ENCODE data around the gene PTN. TPM values are rescaled to one million over a fixed set of nuclear protein-coding genes. Genes with fewer than 3 reads are reported as not detected.

The PTN gene
- total RNA-seq, 1 donor from 2014 or later = 228 TPM

GRCh38 chr7:137287651-137288258 is 55.8 kb downstream of the PTN start:
- Mint-ChIP-seq H3K36me3 (ENCODE audit: low read depth) (peaks cover 53% of the 10 kb centered on the region), H3K4me1 (peaks cover 42% of the 10 kb centered on the region), H3K9me3 (peaks cover 11% of the 10 kb centered on the region), H3K27ac (ENCODE audit: unreplicated experiment) (no peak overlapping the region), H3K4me3 (no peak overlapping the region), H3K27me3 (ENCODE audit: low read depth) (no peaks in the 10 kb centered on the region)
- TF ChIP-seq CTCF (conservative IDR thresholded peaks at IDR 0.05) = peak; percentile 59
- no peak for DNase-seq (ENCODE audit: low read depth, low spot score)

GRCh38 chr7:137283153-137283552 is 60.4 kb downstream of the PTN start:
- Mint-ChIP-seq H3K36me3 (ENCODE audit: low read depth) (peaks cover 28% of the 10 kb centered on the region), H3K27ac (ENCODE audit: unreplicated experiment) (no peak overlapping the region), H3K4me1 (peaks cover 40% of the 10 kb centered on the region), H3K27me3 (ENCODE audit: low read depth) (no peaks in the 10 kb centered on the region), H3K4me3 (no peak overlapping the region), H3K9me3 (peaks cover 7% of the 10 kb centered on the region)
- no peak for TF ChIP-seq CTCF (conservative IDR thresholded peaks at IDR 0.05)
- no peak for DNase-seq (ENCODE audit: low read depth, low spot score)

- peaks cover 40% of the 10 kb centered on the region for H3K4me1 Mint-ChIP-seq
Observed at GRCh38 chr7:137282043-137282442, 61.5 kb downstream of the PTN start.

GRCh38 chr7:137276189-137276588 is 67.3 kb downstream of the PTN start:
- no peak for TF ChIP-seq CTCF (conservative IDR thresholded peaks at IDR 0.05)

More at GRCh38 chr7:137282043-137282442, 61.5 kb downstream of the PTN start:
- DNase-seq (ENCODE audit: low read depth, low spot score) = no peak
- Mint-ChIP-seq H3K4me3 (no peak overlapping the region), H3K27me3 (ENCODE audit: low read depth) (no peaks in the 10 kb centered on the region), H3K9me3 (peaks cover 4% of the 10 kb centered on the region), H3K36me3 (ENCODE audit: low read depth) (peaks cover 23% of the 10 kb centered on the region), H3K27ac (ENCODE audit: unreplicated experiment) (no peak overlapping the region)
- TF ChIP-seq CTCF (conservative IDR thresholded peaks at IDR 0.05) = no peak

GRCh38 chr7:137272249-137272648 is 71.3 kb downstream of the PTN start:
- no peak for TF ChIP-seq CTCF (conservative IDR thresholded peaks at IDR 0.05)
- H3K4me1 Mint-ChIP-seq = peaks cover 39% of the 10 kb centered on the region
- H3K4me3 Mint-ChIP-seq = no peak overlapping the region
- H3K36me3 Mint-ChIP-seq (ENCODE audit: low read depth) = peaks cover 27% of the 10 kb centered on the region
- H3K27me3 Mint-ChIP-seq (ENCODE audit: low read depth) = no peaks in the 10 kb centered on the region
- H3K9me3 Mint-ChIP-seq = no peaks in the 10 kb centered on the region
- no peak overlapping the region for H3K27ac Mint-ChIP-seq (ENCODE audit: unreplicated experiment)
- DNase-seq (ENCODE audit: low read depth, low spot score) = no peak

More at GRCh38 chr7:137276189-137276588, 67.3 kb downstream of the PTN start:
- no peak for DNase-seq (ENCODE audit: low read depth, low spot score)
- Mint-ChIP-seq H3K36me3 (ENCODE audit: low read depth) (peaks cover 9% of the 10 kb centered on the region), H3K9me3 (peaks cover 2% of the 10 kb centered on the region), H3K27me3 (ENCODE audit: low read depth) (no peaks in the 10 kb centered on the region), H3K27ac (ENCODE audit: unreplicated experiment) (peak overlapping the region; percentile 79), H3K4me1 (peaks cover 43% of the 10 kb centered on the region), H3K4me3 (peak overlapping the region; percentile 35)

Data from neural crest cell (in vitro differentiated cells).